H1 (cell line): ENCODE data around the gene GPX4. TPM values are rescaled to one million over a fixed set of nuclear protein-coding genes. Genes with fewer than 3 reads are reported as not detected.

Experiments used
- CTCF ChIA-PET: fragments of 300-600 bp; sonication (Branson Sonifier 250); formaldehyde crosslinking; loops from one replicate; lab custom pipeline; 2021; ENCODE audit not compliant: partially characterized antibody; lab: Charles Lee
- POLR2A ChIA-PET: fragments of 300-600 bp; sonication (Branson Sonifier 250); formaldehyde crosslinking; loops from one replicate; lab custom pipeline; 2021; ENCODE audit warnings: inconsistent platforms; ENCODE audit not compliant: partially characterized antibody; lab: Charles Lee
- DNase-seq, 2 experiments: peaks; one replicate each; pipeline versions ENCODE4 v3.0.0 to v3.0.0-alpha.2; 2010 to 2022; ENCODE audit warnings: low spot score in 2 of 2, low read depth in 1 of 2, mixed read lengths in 1 of 2
- FAIRE-seq: peaks from 2 replicates; lab custom pipeline; 2011; peaks lifted over from hg19 to GRCh38; lab: Jason Lieb, UNC
- H2AFZ ChIP-seq: 2 replicates; pipeline ENCODE4 v1.8.1; 2012; ENCODE audit warnings: low read length, inconsistent platforms
- H2AK5ac ChIP-seq: 2 replicates; pipeline ENCODE4 v1.6.1; 2013; ENCODE audit warnings: low read depth, low read length
- H2BK120ac ChIP-seq: replicated peaks from 2 replicates; pipeline ENCODE3; 2013; ENCODE audit warnings: low read depth, low read length, inconsistent platforms
- H2BK12ac ChIP-seq: 2 replicates; pipeline ENCODE4 v1.6.1; 2013; ENCODE audit warnings: low read depth, low read length
- H2BK15ac ChIP-seq: 2 replicates; pipeline ENCODE4 v1.6.1; 2013; ENCODE audit warnings: low read length
- H2BK20ac ChIP-seq: 2 replicates; pipeline ENCODE4 v1.6.1; 2013; ENCODE audit warnings: low read length
- H2BK5ac ChIP-seq: 2 replicates; pipeline ENCODE4 v1.6.1; 2013; ENCODE audit warnings: low read depth, low read length
- H3K14ac ChIP-seq: 2 replicates; pipeline ENCODE4 v1.6.1; 2013; ENCODE audit warnings: inconsistent platforms; ENCODE audit not compliant: insufficient read length
- H3K18ac ChIP-seq: 2 replicates; pipeline ENCODE4 v1.6.1; 2013; ENCODE audit warnings: low read length; ENCODE audit errors: extremely low read depth
- H3K23ac ChIP-seq: 2 replicates; pipeline ENCODE4 v1.6.1; 2013; ENCODE audit warnings: inconsistent platforms; ENCODE audit not compliant: insufficient read length
- H3K23me2 ChIP-seq: 2 replicates; pipeline ENCODE4 v1.6.1; 2013; ENCODE audit warnings: low read depth, low read length
- H3K27ac ChIP-seq: 2 replicates; pipeline ENCODE4 v1.6.1; 2011; ENCODE audit warnings: low read depth, low read length, inconsistent platforms
- H3K27me3 ChIP-seq, 4 experiments: replicated peaks in 1 of 4; 1 replicate in 1 of 4; 2 replicates in 3 of 4; pipeline versions ENCODE4 v1.6.1 to v1.8.1; 2011 to 2013; ENCODE audit warnings: low read length in 3 of 4, mild to moderate bottlenecking in 3 of 4, inconsistent platforms in 2 of 4, mixed read lengths in 2 of 4, moderate library complexity in 1 of 4; ENCODE audit not compliant: control insufficient read depth in 3 of 4, insufficient read depth in 3 of 4; ENCODE audit errors: extremely low read depth in 1 of 4
- H3K36me3 ChIP-seq, 4 experiments: 2 replicates each; pipeline versions ENCODE4 v1.6.1 to v1.8.1; 2011 to 2013; ENCODE audit warnings: mild to moderate bottlenecking in 4 of 4, low read length in 3 of 4, moderate library complexity in 2 of 4, control low read depth in 1 of 4, inconsistent platforms in 1 of 4; ENCODE audit not compliant: insufficient read depth in 4 of 4, control insufficient read depth in 2 of 4
- H3K4ac ChIP-seq: replicated peaks from 2 replicates; pipeline ENCODE3; 2013; ENCODE audit warnings: low read length, low read depth, mixed read lengths, inconsistent platforms; ENCODE audit not compliant: insufficient read length
- H3K4me1 ChIP-seq, 4 experiments: replicated peaks in 1 of 4; 1 replicate in 1 of 4; 2 replicates in 3 of 4; pipeline versions ENCODE4 v1.6.1 to v1.8.1; 2011 to 2013; ENCODE audit warnings: low read length in 3 of 4, inconsistent platforms in 2 of 4, mixed read lengths in 1 of 4; ENCODE audit not compliant: insufficient read depth in 4 of 4, control insufficient read depth in 3 of 4
- H3K4me2 ChIP-seq, 2 experiments: 2 replicates each; pipeline versions ENCODE4 v1.6.1 to v1.8.1; 2011 to 2013; ENCODE audit warnings: low read depth in 2 of 2, low read length in 2 of 2, control low read depth in 1 of 2, inconsistent platforms in 1 of 2, mild to moderate bottlenecking in 1 of 2; ENCODE audit not compliant: insufficient read depth in 1 of 2
- H3K4me3 ChIP-seq, 4 experiments: fragments of 200-600, 300-600 bp in 1 of 4; sonication (generic), shearing (Covaris generic), sonication (Bioruptor Twin) in 1 of 4; 2 replicates each; pipeline versions ENCODE4 v1.5.1 to v1.8.1; 2011 to 2016; ENCODE audit warnings: low read length in 4 of 4, low read depth in 3 of 4, control low read depth in 2 of 4, inconsistent platforms in 2 of 4, mild to moderate bottlenecking in 2 of 4, mixed read lengths in 1 of 4, moderate library complexity in 1 of 4; ENCODE audit not compliant: insufficient read depth in 2 of 4; ENCODE audit errors: extremely low read depth in 1 of 4
- H3K56ac ChIP-seq: replicated peaks from 2 replicates; pipeline ENCODE3; 2013; ENCODE audit warnings: low read depth, mild to moderate bottlenecking, mixed read lengths, low read length, inconsistent platforms; ENCODE audit not compliant: insufficient read length
- H3K79me1 ChIP-seq: 2 replicates; pipeline ENCODE4 v1.6.1; 2013; ENCODE audit warnings: low read depth, low read length, control low read depth
- H3K79me2 ChIP-seq, 2 experiments: 2 replicates each; pipeline versions ENCODE4 v1.6.1 to v1.8.1; 2012 to 2013; ENCODE audit warnings: low read length in 2 of 2, mild to moderate bottlenecking in 2 of 2, inconsistent platforms in 1 of 2; ENCODE audit not compliant: insufficient read depth in 2 of 2, control insufficient read depth in 1 of 2
- H3K9ac ChIP-seq, 4 experiments: replicated peaks in 1 of 4; 1 replicate in 1 of 4; 2 replicates in 3 of 4; pipeline versions ENCODE4 v1.6.1 to v1.8.1; 2011 to 2013; ENCODE audit warnings: low read depth in 3 of 4, low read length in 3 of 4, control low read depth in 2 of 4, mild to moderate bottlenecking in 2 of 4, moderate library complexity in 2 of 4, inconsistent platforms in 1 of 4; ENCODE audit errors: extremely low read depth in 1 of 4
- H3K9me3 ChIP-seq, 2 experiments: 2 replicates each; pipeline versions ENCODE4 v1.6.1 to v1.8.1; 2012 to 2013; ENCODE audit warnings: mild to moderate bottlenecking in 2 of 2, moderate library complexity in 2 of 2, control low read depth in 1 of 2, inconsistent platforms in 1 of 2, low read depth in 1 of 2, low read length in 1 of 2, mixed read lengths in 1 of 2; ENCODE audit not compliant: insufficient read depth in 2 of 2
- H4K20me1 ChIP-seq, 2 experiments: replicated peaks in 1 of 2; 2 replicates each; pipeline versions ENCODE3 to v1.8.1; 2011 to 2013; ENCODE audit warnings: inconsistent platforms in 2 of 2, low read length in 2 of 2, mild to moderate bottlenecking in 1 of 2; ENCODE audit not compliant: insufficient read depth in 2 of 2, control insufficient read depth in 1 of 2
- H4K5ac ChIP-seq: 2 replicates; pipeline ENCODE4 v1.6.1; 2013; ENCODE audit warnings: low read length, low read depth, mixed read lengths, inconsistent platforms; ENCODE audit not compliant: insufficient read length
- H4K8ac ChIP-seq: 2 replicates; pipeline ENCODE4 v1.8.0; 2013; ENCODE audit warnings: mild to moderate bottlenecking, moderate library complexity, low read length, inconsistent platforms; ENCODE audit not compliant: insufficient read depth; ENCODE audit errors: extremely low read depth
- H4K91ac ChIP-seq: replicated peaks from 2 replicates; pipeline ENCODE3; 2013; ENCODE audit warnings: low read length, mixed read lengths, inconsistent platforms; ENCODE audit not compliant: insufficient read length
- POLR2A ChIP-seq, 2 experiments: IDR thresholded peaks; 1 replicate in 1 of 2; 2 replicates in 1 of 2; pipeline ENCODE4 v1.6.1; 2011; ENCODE audit warnings: low read depth in 2 of 2, low read length in 2 of 2, mild to moderate bottlenecking in 2 of 2; ENCODE audit errors: control extremely low read depth in 1 of 2
- WGBS, 2 experiments: shearing (Covaris generic) in 1 of 2; methylation state at CpG; one replicate each; pipeline versions ENCODE4 v1.1.6 to v1.1.7; 2013 to 2015; ENCODE audit warnings: low lambda C conversion rate in 2 of 2, mixed read lengths in 2 of 2, inconsistent platforms in 1 of 2, low coverage in 1 of 2, missing lambda C conversion rate in 1 of 2; ENCODE audit not compliant: insufficient replicate concordance in 2 of 2, insufficient coverage in 1 of 2, insufficient read length in 1 of 2; ENCODE audit errors: extremely low coverage in 1 of 2, missing lambda C conversion rate in 1 of 2; 5-methylcytosine and 5-hydroxymethylcytosine counted together
- polyA plus RNA-seq, 7 experiments: library from polyadenylated mRNA; depleted of rRNA in 3 of 7; stranded (reverse) in 5 of 7; unstranded in 2 of 7; fragments of >200 nt in 5 of 7; fragments of 200-250 nt in 2 of 7; gene quantifications; 1 replicate in 5 of 7; 2 replicates in 1 of 7; 4 replicates in 1 of 7; pipeline versions ENCODE4 v1.2.1 to v1.2.3, GENCODE V29; 2011 to 2013; ENCODE audit warnings: missing spikeins in 2 of 7, mixed read lengths in 2 of 7
- total RNA-seq: library from RNA; stranded (reverse); fragmentation: NEBNext Ultra II Directional; extraction: Animal tissue kit (Norgen Biotek cat#: 25700); gene quantifications from 2 replicates; pipeline ENCODE4 v1.2.1, GENCODE V29; 2021
- TF ChIP-seq, protein P1 (sequence below), 3 experiments: IDR thresholded peaks; 1 replicate in 2 of 3; 2 replicates in 1 of 3; pipeline versions ENCODE4 v1.5.1 to v1.6.1; 2011; ENCODE audit warnings: low read length in 3 of 3, mild to moderate bottlenecking in 3 of 3, inconsistent platforms in 2 of 3, low read depth in 1 of 3, moderate library complexity in 1 of 3; ENCODE audit not compliant: insufficient read depth in 1 of 3; ENCODE audit errors: control extremely low read depth in 1 of 3

Gene GPX4
- total and polyA plus RNA-seq, 2 of the 8 experiments (the other 6 are each of a cell fraction or from before 2014, with no cell fraction given): 342 to 693 TPM

DNA sequence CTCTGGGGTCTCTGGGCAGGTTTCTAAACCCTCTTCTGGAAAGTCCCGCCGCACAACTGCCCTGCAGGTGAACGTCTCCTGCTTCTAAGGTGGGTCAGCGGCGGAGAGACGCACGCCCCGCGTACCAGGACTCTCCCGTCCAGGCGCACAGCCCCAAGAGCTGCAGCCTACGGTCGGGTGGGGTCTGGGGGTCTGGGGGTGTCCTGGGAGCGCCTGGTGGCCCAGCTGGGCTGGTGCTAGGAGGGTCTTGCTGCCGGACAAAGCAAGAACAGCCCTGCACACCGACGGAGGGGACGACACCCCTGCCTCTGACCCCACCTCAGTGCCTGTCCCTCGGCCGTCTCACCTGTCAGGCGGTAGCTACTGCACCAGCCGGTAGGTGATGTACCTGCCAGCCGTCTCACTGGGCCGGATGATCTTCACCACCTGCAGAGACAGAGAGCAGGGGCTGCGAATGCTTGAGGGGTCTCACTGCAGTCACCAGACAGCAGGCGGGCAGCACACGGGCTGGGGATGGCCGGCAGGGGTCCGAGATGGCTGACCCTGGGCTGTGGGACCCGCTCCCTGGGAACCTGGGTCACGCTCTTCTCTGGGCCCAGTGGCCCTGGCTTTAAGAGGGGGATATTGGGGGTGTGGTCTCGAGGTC is 14.5 kb upstream of the GPX4 start:
- Histone ChIP-seq H3K56ac (no peak overlapping the region), H4K8ac (peak overlapping the region; percentile 11; the same call in 1 of the 2 replicates), H2BK20ac (no peak overlapping the region), H3K4me3 (no peak overlapping the region), H3K36me3 (peaks cover 4 to 54% (median 25%) of the 10 kb centered on the region in 4 experiments; a peak in 7 of 8 replicates), H3K27ac (no peak overlapping the region), H3K4ac (no peak overlapping the region), H4K5ac (no peak overlapping the region), H3K9me3 (no peaks in the 10 kb centered on the region), H3K4me1 (peaks cover 0 to 8% (median 4%) of the 10 kb centered on the region in 4 experiments; a peak in 4 of 7 replicates), H2AFZ (no peak overlapping the region), H2BK120ac (no peak overlapping the region), H2AK5ac (no peak overlapping the region), H3K4me2 (no peak overlapping the region), H3K18ac (no peak overlapping the region), H3K79me2 (peaks cover 2 to 11% of the 10 kb centered on the region in 2 experiments), H4K91ac (no peak overlapping the region), H3K27me3 (no peaks in the 10 kb centered on the region; a peak in 1 of 7 replicates), H3K23ac (no peak overlapping the region), H2BK5ac (no peak overlapping the region; the same call in 1 of the 2 replicates), H3K14ac (no peak overlapping the region), H2BK15ac (no peak overlapping the region), H2BK12ac (no peak overlapping the region), H4K20me1 (peaks cover 7 to 24% of the 10 kb centered on the region in 2 experiments), H3K9ac (no peak overlapping the region), H3K23me2 (peaks cover 3% of the 10 kb centered on the region), H3K79me1 (peaks cover 8% of the 10 kb centered on the region)
- POLR2A ChIA-PET: interaction anchor here (0.6 to 10.3 kb wide), 18 partner anchors 8 to 180 kb away, joined by 3 to 116 read pairs (median 4); partner anchors contain the start of genes ARHGAP45, CIRBP and GPX4
- FAIRE-seq: no peak
- TF ChIP-seq, protein P1, sequence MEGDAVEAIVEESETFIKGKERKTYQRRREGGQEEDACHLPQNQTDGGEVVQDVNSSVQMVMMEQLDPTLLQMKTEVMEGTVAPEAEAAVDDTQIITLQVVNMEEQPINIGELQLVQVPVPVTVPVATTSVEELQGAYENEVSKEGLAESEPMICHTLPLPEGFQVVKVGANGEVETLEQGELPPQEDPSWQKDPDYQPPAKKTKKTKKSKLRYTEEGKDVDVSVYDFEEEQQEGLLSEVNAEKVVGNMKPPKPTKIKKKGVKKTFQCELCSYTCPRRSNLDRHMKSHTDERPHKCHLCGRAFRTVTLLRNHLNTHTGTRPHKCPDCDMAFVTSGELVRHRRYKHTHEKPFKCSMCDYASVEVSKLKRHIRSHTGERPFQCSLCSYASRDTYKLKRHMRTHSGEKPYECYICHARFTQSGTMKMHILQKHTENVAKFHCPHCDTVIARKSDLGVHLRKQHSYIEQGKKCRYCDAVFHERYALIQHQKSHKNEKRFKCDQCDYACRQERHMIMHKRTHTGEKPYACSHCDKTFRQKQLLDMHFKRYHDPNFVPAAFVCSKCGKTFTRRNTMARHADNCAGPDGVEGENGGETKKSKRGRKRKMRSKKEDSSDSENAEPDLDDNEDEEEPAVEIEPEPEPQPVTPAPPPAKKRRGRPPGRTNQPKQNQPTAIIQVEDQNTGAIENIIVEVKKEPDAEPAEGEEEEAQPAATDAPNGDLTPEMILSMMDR (IDR thresholded peaks at IDR 0.05; ENCODE audit: control extremely low read depth in 1 of 3, insufficient read depth in 1 of 3, low read depth in 1 of 3, low read length in 3 of 3): no peak
- 0 out of 3 replicates have a peak, but pooled peaks of 1 of the 2 experiments have one; percentile 3 for TF ChIP-seq POLR2A (IDR thresholded peaks at IDR 0.05; ENCODE audit: control extremely low read depth in 1 of 2, low read depth in 2 of 2, low read length in 2 of 2)
- 90% methylated on average over 15 of the region's 32 CpGs; no CpG with 5 or more reads in 1 of the 2 experiments for WGBS, 2 experiments
- DNase-seq: no peak
- CTCF ChIA-PET: interaction anchor here (1.0 to 3.0 kb wide), 6 partner anchors 13 to 210 kb away, joined by 3 to 10 read pairs (median 6); no protein-coding TSS in a partner anchor
